ENCODE data around the gene ILK. TPM values are rescaled to one million over a fixed set of nuclear protein-coding genes. Genes with fewer than 3 reads are reported as not detected.

Gene ILK
- total RNA-seq, 2 experiments from 2014 or later, result 74.6 to 83.3 TPM

DNA sequence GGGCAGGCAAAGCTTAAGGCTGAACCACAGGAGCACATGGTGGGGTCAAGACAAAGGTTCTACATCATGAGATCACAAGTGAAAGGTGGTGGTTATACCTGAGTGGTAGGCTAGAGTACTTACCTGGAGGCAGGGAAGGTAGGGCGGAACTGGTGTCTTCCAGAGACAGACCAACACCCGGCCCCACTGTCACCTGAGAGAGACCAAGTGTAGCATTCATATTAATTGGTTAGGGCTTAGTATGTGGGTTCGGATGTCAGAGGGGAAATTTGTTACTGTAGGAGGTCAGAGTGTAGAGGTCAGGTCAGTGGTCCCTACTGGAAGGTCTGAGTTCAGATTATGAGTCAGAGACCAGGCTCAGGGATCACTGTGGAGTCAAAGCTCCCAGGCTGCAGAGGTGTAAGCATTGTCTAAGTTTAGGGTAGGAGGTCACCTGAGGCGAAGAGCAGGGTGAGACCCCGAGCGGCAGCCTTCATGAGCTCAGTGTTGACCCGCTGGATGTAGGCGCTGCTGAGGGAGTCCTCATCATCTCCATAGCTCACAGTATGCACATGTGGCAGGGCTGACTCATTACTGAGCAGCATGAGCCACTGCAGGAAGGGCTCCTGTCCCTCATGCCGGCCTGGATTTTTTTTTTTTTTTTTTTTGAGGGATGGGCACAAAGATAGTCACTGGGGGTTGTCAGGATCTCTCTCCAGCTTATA, 12.5 kb downstream of the ILK start:
- CTCF ChIA-PET, result interaction anchor here (0.7 kb wide), 1 partner anchor 44 kb away, joined by 3 read pairs; no protein-coding TSS in a partner anchor
- POLR2A ChIA-PET, result no interaction called here

DNA sequence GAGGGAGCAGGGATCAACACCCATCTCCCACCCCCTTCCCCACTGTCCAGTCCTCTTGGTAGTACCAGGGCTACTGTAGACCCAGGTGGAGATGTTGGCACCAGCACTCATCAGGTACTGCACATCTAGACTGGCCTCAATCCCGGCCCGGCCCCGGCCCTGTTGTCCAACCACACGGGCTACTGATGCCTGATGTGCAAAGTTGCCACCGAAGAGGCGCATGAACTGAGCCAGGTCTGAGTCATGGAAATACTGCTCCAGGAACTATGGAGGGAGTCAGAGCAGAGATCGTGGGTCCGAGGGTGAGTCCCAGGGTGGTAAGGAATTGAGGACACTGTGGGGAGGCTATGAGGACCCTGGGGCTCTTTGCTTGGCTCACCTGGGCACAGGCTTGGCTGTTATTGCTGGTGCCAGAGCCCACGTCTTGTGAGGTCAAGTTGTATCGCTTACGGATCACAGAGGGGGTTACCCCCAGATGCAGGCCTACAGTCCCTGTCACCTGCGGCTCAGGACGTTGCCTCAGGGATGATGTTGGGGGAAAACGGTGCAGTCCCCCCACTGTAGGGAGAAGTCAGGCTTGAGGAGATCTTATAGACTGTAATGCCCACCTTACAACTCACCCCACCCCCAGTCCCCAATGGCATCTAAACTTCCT, 13.1 kb downstream of the ILK start:
- CTCF ChIA-PET, result interaction anchor here (0.7 kb wide), 1 partner anchor 44 kb away, joined by 3 read pairs; no protein-coding TSS in a partner anchor
- POLR2A ChIA-PET, result interaction anchor here (0.5 kb wide), 1 partner anchor 18 kb away, joined by 4 read pairs; no protein-coding TSS in a partner anchor

DNA sequence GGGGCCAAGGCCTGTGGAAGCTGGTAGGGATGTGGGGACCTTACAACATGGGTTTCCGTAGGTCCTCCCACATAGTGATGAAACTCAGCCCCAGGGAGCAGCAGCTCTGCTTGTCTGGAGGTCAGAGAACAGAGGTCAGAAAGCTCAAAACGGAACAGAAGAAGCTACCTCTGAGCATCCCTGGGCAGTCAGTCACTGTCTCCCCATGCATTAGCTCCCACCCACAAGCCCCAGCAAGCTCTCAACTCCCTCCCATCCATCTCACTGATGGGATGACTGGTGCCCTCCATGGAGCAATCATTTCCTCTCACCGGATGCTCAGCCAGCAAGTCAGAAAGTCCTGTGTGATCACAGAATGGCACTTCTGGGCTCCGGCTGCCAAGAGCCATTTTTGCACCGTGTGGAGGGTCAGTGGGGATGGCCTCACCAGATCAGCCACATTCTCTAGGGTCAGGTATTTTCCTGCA, 13.8 kb downstream of the ILK start:
- CTCF ChIA-PET, result interaction anchor here (0.7 to 2.6 kb wide), 9 partner anchors 10 to 120 kb away, joined by 3 to 22 read pairs (median 4); partner anchors contain the start of gene MRPL17
- POLR2A ChIA-PET, result interaction anchor here (0.5 to 2.7 kb wide), 4 partner anchors 13 to 77 kb away, joined by 3 to 21 read pairs (median 4); no protein-coding TSS in a partner anchor

DNA sequence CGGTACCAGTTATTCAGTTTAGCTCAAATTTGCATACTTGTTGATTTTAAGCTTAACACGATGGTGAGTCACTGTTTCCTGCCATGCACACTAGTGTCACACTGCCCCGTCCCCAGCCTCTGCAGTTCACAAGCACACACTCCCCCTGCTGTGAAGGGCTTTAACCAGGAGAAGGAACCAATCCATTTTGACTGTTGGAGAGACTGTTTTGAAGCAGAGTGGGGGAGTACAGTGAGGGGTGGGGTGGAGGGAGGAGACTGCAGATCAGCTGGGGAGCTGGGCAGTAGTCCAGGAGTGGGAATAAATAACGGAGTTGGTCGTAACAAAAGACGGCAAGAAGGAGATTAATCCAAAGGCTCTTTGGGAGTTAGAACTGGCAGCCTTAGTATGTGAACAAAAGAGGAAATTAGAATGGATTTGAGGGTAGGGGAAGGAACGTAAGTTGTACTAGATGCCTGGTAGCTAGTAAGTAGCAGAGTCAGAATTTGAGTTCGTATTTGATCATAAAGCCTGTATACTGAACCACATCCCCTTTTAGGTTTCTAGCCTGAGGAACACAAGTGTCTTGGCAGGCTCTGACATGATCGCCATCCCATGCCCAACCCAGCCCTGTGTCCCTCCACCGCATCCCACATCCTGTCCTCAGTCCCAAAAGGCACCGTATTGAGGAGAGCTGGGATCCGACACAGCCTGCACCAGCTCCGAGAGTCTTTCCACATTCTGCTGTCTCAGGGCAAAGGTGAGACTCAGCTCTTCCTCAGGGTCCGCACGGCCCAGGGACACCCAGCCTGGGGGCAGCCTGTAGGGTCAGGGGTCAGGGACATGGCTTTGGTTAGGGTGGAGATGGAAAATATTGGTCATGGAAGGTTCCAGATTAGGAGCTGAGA, 14.8 kb downstream of the ILK start:
- ChIA-PET CTCF (interaction anchor here (0.6 to 2.6 kb wide), 15 partner anchors 8 to 119 kb away, joined by 3 to 22 read pairs (median 4); partner anchors contain the start of gene MRPL17), POLR2A (interaction anchor here (0.6 to 2.7 kb wide), 12 partner anchors 9 to 137 kb away, joined by 3 to 21 read pairs (median 3); partner anchors contain the start of genes ARFIP2, MRPL17 and TIMM10B)

DNA sequence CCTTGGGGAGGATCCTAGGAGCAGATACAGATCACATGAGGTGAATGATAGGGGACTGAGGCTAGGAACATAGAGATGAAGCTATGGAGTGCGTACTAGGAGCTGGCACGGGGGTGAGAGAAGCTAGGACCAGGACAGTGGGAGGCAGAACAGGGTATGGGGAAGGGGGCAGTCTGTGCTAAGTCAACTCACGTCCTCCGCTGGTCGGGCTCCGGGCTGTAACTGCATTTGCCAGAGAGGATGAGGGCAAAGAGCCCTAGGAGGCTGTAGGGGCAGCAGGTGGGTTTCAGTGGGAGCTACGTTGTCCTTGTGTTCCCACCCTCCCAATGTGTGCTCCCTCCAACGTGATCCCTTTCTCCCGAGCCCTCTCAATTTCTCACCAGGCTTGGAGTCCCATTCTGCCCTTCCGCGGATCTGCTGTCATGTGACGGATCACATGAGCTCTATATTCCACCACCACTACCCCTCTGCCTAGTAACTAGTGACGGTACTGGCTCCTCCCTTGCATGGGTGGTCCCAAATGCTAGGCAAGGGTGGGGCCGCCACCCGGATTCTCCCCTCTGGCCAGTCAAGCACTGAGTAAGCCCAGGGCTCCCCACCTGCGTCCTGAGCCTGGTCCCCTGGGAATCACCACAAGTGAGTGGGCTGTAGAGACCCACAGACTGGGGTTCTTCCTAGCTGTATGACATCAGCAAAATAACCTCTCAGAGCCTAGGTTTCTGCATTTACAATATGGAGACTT, 15.6 kb downstream of the ILK start, which contains the start of gene TPP1:
TPP1 (minus strand) TSS at position 419 of the 742 bp plus-strand sequence; CDS start at position 397, 22 bp downstream.
- ChIA-PET POLR2A (interaction anchor here (1.0 to 2.7 kb wide), 9 partner anchors 9 to 137 kb away, joined by 3 to 21 read pairs (median 6); partner anchors contain the start of genes ARFIP2, MRPL17 and TIMM10B), CTCF (interaction anchor here (0.6 to 2.6 kb wide), 13 partner anchors 8 to 75 kb away, joined by 3 to 22 read pairs (median 4); partner anchors contain the start of gene MRPL17)

DNA sequence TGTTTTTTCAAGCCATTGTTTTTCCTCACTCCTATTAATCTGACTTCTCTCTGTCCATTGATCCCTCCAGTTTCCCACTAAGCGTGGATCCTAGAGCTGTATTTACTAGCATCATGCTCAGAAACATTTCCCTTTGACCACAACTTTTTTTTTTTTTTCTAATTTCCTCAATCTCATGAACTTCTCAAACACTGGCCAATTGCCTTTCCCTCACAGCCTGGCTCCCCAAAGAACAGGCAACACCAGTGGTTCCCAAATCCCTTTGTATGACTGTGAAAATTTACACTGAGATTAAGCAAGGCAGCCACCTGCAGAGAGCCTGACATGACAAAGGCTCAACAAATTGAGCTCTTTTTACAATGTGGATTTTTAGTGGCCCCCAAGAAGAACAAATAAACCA, 17.1 kb downstream of the ILK start:
- CTCF ChIA-PET, result interaction anchor here (1.0 kb wide), 1 partner anchor 69 kb away, joined by 3 read pairs; no protein-coding TSS in a partner anchor
- POLR2A ChIA-PET, result no interaction called here

DNA sequence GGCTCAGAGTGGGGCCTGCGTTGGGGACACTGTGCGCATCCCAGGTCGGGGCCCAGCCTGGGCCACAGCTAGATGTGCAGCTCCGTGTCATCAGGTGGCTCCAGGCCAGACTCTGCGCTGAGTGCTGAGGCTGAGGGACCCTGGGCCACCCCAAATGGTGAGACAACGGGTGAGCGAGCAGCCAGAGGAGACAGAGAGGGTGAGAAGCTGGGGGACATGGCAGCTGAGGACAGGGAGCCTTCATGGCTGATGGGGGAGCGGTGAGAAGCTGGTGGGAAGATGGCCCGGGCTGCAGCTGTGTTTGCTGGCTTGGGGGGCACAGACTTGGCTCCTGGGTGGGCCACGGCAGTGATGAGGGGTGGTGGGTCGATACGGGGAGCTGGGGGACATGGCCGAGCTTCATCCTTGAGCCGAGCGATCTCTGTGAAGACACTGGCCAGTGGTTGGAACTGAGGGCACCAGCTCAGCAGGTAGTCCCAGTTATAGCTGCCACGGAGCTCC, 18.2 kb downstream of the ILK start:
- ChIA-PET CTCF (no interaction called here), POLR2A (no interaction called here)

DNA sequence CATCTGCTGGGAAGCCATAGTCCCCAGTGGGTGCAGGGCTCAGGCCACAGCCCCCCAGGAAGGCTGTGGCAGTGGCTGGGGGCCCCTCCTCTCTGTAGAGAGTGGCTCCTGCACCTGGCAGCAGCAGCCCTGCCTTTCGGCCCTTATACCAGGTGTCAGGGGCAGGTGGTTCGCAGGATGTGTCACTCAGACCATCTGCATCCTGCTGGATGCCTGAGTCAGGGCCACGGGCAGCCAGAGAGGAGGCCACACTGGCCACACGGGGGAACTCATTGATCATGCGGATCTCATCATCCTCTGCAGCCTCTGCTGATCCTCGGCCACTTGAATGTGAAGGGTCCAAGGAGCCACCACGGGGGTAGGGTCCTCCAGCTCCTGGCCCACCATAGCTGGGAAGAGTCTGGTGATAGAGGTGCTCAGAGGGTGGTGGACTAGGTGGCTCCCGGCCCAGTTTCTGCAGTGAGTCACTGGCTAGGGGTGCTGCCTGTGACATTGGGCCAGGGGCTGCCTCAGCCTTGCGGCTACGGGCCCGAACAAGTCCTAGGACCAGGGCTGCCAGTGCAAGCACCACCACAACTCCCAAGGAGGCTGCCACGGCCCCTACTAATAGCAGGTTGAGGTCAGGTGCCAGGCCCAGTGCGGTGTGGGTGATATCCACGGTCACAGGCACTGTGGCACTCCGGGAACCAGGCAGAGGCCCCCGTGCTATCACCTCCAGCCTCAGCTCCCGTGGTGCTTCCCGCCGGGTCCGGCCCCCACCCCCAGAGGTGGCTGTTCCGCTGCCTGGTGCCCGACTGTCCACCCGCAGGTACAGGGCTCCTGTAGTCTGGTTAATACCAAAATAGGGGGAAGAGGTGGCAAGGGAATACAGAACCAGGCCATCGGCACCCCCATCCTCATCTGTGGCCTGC, 18.9 kb downstream of the ILK start:
- CTCF ChIA-PET, result no interaction called here
- POLR2A ChIA-PET, result no interaction called here

DNA sequence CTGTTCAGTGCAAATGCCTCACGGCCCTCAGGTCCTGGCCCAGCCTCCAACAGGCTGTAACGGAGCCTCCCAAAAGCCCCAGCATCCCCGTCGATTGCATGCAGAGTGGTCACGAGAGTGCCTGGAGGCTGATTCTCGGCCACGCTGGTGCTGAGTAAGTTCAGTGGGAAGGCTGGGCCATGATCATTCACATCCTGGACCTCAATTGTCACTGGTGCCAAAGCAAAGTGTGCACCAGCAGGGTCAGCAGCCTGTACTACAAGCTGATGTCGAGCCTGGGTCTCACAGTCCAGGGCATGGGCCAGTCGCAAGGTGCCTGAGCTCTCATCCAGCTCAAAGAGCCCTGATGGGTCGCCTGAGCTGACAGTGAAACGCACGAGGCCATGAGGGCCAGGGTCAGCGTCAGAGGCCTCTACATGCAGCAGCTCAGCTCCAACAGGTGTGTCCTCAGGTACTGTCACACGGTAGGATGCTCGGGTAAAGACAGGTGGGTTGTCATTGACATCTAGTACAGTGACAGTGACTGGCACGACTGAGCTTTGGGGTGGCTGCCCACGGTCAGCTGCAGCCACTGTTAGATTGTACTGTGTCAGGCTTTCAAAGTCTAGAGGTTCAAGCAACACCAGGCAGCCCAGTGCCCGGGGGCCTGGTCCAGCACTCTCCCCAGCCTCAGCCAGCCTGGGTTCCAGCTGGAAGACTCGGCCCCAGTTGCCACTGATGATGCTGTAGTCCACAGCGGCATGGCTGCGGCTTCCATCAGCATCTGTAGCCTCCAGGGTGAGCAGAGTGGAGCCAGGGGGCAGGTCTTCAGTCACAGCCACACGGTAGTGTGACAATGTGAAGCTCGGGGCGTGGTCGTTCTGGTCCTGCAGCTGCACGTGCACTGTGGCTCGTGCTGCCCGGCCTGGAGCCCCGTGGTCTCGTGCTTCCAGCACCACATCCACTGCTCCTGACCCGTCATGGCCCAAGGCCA, 20.1 kb downstream of the ILK start:
- POLR2A ChIA-PET, result no interaction called here
- CTCF ChIA-PET, result interaction anchor here (1.3 kb wide), 1 partner anchor 12 kb away, joined by 3 read pairs; no protein-coding TSS in a partner anchor

DNA sequence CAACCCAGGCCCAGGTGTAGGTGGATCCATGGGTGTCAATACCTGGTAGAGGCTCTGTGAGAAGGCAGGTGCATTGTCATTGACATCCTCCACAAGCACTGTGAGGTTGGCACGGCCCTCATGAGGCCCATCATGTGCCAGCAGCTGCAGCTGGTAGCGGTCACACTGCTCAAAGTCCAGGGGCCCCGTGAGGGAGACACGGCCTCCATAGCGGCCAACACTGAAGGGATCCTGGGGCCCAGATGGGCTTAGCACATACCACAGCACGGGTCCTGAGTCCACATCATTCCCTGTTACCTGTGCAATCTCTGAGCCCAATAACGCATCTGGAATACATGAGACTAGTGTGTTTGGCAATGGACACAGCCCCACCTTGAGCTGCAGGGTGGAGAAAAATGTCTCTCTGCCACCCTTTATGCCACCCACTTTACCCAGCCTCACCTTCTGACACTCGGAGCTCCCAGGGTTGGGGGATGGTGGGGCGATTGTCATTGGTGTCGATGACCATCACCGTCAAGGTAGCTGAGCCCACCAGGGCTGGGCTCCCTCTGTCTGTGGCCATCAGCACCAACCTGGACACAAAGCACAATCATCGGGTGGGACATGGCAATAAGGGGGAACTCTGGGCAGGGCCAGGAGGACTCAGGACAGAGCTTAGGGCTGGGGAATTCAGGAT, 21.7 kb downstream of the ILK start:
- POLR2A ChIA-PET, result no interaction called here

DNA sequence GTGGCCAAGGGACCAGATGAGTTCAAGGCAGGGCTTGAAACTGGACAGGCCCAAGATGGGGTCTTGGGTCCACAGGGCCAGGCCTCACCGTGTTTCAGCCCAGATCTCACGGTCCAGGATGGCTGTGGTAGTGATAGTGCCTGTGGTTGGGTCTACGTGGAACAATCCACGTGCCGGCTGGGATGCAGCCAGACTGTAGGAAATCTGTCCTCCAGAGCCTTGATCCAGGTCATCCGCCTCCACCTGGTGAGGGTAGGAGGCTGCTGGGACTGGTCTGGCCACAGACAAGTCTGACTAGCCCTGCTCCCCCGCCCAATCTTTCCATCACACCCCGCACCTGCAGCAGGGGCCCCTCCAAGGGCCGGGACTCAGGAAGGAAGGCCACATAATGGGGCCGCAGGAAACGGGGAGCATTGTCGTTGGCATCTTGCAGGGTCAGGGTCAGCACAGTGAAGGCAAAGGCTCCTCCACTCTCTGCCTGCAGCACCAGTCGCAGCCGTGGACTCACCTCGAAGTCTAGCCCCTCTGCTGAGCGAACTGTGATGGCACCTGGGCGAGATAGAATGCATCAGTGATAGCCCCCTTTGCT, 22.4 kb downstream of the ILK start:
- ChIA-PET CTCF (interaction anchor here (1.0 kb wide), 1 partner anchor 95 kb away, joined by 3 read pairs; no protein-coding TSS in a partner anchor), POLR2A (interaction anchor here (0.6 kb wide), 1 partner anchor 68 kb away, joined by 12 read pairs; no protein-coding TSS in a partner anchor)

More for the DNA sequence above, 21.7 kb downstream of the ILK start:
- CTCF ChIA-PET, result no interaction called here

DNA sequence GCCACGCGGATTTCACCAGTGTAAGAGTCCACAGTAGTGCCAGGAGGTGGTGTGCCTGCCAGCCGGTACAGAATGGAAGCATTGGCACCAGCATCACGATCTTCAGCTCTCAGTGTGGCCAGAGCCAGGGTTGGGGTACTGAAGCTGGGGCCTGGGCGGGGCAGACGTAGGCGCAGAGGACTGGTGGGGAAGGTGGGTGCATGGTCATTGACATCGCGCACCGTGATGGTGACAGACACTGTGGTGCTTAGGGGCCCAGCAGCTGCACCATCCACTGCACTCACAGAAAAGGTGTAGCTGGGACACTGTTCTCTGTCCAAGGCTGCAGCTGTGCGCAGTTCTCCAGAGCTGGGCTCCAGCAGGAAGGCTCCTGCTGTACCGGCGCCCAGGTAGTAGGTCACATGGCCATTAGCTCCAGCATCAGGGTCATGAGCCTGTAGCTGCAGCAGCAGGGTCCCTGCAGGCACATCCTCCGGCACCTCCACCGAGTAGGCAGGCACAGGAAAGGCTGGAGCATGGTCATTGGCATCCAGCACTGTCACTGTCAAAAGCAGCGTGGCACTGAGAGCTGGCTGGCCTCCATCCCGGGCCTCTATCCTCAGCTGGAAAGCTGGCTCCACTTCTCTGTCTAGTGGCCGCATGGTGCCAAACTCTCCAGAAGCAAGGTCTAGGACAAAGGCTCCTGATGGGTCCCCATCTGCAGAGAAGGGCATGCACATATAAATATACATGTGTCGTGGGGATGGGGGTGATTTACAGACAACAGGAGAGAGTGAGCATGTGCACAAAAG, 23.6 kb downstream of the ILK start:
- POLR2A ChIA-PET, result interaction anchor here (0.8 kb wide), 1 partner anchor 8 kb away, joined by 3 read pairs; the partner anchor contains the start of gene TPP1
- CTCF ChIA-PET, result interaction anchor here (1.0 to 1.3 kb wide), 3 partner anchors 8 to 96 kb away, joined by 3 to 4 read pairs (median 3); partner anchors contain the start of gene MRPL17

DNA sequence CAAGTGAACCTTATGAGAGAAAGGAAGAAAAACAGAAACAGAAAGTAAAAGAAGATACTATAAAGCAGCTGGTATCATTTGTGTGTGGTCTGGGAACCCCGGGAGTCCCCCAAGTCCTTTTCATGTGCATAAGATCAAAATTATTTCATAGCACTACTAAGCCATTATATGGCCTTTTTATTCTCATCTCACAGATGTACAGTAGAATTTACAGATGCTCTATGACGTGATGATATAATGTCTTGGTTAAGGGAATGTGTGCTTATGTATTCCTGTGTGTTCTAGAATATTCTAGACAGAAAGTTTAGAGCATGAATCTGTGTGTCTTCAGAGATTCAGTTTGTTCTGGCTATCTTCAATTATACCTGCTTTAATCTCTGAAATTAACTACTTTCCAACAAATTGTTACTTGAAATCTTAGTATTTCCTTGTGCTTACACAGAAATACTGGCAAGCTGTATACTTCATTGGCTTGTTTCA, 24.2 kb downstream of the ILK start:
- CTCF ChIA-PET, result interaction anchor here (1.3 kb wide), 1 partner anchor 9 kb away, joined by 3 read pairs; no protein-coding TSS in a partner anchor
- POLR2A ChIA-PET, result interaction anchor here (0.8 kb wide), 1 partner anchor 9 kb away, joined by 3 read pairs; the partner anchor contains the start of gene TPP1

DNA sequence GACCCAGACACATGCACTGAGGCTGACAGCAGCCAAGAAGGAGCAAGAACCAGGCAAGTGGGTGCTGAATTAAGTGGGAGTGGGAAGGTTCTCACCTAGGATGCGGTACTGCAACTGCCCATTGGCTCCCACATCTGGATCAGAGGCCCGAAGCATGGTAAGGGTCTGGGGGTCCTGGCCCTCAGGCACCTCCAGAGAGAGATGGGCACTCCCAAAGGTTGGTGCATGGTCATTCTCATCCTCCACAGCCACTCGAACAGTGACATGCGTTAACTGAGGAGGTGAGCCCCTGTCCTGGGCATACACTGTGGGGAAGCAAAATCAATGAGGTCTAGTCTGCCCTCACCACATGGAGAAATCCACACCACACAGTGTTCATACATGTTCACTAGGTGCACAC, 25.0 kb downstream of the ILK start:
- CTCF ChIA-PET, result no interaction called here
- POLR2A ChIA-PET, result interaction anchor here (0.6 kb wide), 1 partner anchor 46 kb away, joined by 3 read pairs; no protein-coding TSS in a partner anchor
